Measurements from ENCODE around the gene DSG1. TPM values are rescaled to one million over a fixed set of nuclear protein-coding genes. Genes with fewer than 3 reads are reported as not detected.
"Not testable (repeated sequence)": the region's sequence is repeated elsewhere in the genome, so short reads cannot be mapped to it uniquely, and the experiment has no call there.

The DSG1 gene
- total and polyA plus RNA-seq, 2 experiments from 2014 or later = not detected

DNA sequence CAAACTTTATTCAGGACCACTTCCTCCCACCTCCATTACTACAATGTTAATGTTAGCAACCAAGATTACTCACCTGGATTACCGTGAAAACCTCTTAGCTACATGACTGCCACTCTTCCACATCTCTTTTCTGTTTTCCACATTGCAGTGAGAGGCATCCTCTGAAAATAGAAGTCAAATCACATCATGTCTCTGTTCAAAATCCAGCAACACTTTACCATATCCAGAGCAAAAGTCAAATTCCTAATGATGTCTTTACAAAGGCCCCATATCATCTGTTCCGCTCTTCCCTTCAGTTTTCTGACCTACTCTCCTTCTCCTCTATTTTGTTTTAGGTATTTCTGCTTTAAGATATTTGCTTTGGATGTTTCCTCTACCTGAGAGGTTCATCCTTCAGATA lies 37.5 kb upstream of the DSG1 start:
- Histone ChIP-seq H3K9me2 (ENCODE audit: insufficient read depth) (no peaks in the 10 kb centered on the region), H3K4me2 (ENCODE audit: unreplicated experiment) (no peak overlapping the region), H3K9me3 (ENCODE audit: low read depth) (no peaks in the 10 kb centered on the region), H2AFZ (no peak overlapping the region), H3K27me3 (replicated peaks; ENCODE audit: insufficient read depth) (no peaks in the 10 kb centered on the region), H3K4me3 (no peak overlapping the region), H4K20me1 (ENCODE audit: insufficient read depth) (no peaks in the 10 kb centered on the region), H3K36me3 (ENCODE audit: low read depth) (no peaks in the 10 kb centered on the region), H3K27ac (no peak overlapping the region), H3F3A (ENCODE audit: insufficient read depth) (no peaks in the 10 kb centered on the region), H3K9ac (no peak overlapping the region), H3K79me2 (ENCODE audit: insufficient read depth) (no peaks in the 10 kb centered on the region), H3K4me1 (ENCODE audit: insufficient read depth) (no peaks in the 10 kb centered on the region)
- no peak for DNase-seq
- WGBS, 2 experiments (ENCODE audit: low coverage in 1 of 2, low lambda C conversion rate in 2 of 2, missing lambda C conversion rate in 2 of 2) = 7 to 11% methylated on average over 2 of the region's 2 CpGs
- in situ Hi-C loops (cut with MboI) = no loop called here
- TF ChIP-seq EZH2 (IDR thresholded peaks at IDR 0.05; ENCODE audit: insufficient read depth, poor library complexity, severe bottlenecking) (no peak), EZH2phosphoT487 (IDR thresholded peaks at IDR 0.05; ENCODE audit: insufficient read depth, low read depth) (no peak)

DNA sequence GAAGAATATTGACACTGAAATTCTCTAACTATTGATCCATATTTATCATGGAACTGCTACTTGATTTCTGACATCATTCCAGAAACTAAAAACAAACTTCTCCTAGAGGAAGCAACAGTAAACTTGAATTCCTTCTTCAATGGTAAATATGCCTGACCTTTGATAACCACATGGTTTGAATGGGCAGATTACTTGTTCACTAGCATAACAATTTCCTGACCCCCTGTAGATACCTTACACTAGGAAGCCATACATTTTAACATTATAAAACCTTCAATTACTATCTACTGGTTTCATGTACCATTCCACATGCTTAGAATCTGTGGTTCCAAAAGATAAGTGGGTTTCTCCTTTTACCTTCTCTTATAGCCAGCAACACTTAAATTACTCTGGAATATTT lies 36.5 kb upstream of the DSG1 start:
- no peak for DNase-seq
- no peaks in the 10 kb centered on the region for H3K79me2 ChIP-seq (ENCODE audit: insufficient read depth)
- no peaks in the 10 kb centered on the region for H3K36me3 ChIP-seq (ENCODE audit: low read depth)
- in situ Hi-C loops (cut with MboI) = no loop called here
- H3K27me3 ChIP-seq (replicated peaks; ENCODE audit: insufficient read depth) = no peaks in the 10 kb centered on the region
- no peaks in the 10 kb centered on the region for H3F3A ChIP-seq (ENCODE audit: insufficient read depth)
- no peaks in the 10 kb centered on the region for H3K4me1 ChIP-seq (ENCODE audit: insufficient read depth)
- no peak for TF ChIP-seq EZH2 (IDR thresholded peaks at IDR 0.05; ENCODE audit: insufficient read depth, poor library complexity, severe bottlenecking)
- no peak for TF ChIP-seq EZH2phosphoT487 (IDR thresholded peaks at IDR 0.05; ENCODE audit: insufficient read depth, low read depth)
- no peak overlapping the region for H3K4me3 ChIP-seq
- no peaks in the 10 kb centered on the region for H4K20me1 ChIP-seq (ENCODE audit: insufficient read depth)
- H3K9me2 ChIP-seq (ENCODE audit: insufficient read depth) = no peaks in the 10 kb centered on the region
- H3K27ac ChIP-seq = no peak overlapping the region
- no peak overlapping the region for H2AFZ ChIP-seq
- no peaks in the 10 kb centered on the region for H3K9me3 ChIP-seq (ENCODE audit: low read depth)
- H3K9ac ChIP-seq = no peak overlapping the region
- no peak overlapping the region for H3K4me2 ChIP-seq (ENCODE audit: unreplicated experiment)

DNA sequence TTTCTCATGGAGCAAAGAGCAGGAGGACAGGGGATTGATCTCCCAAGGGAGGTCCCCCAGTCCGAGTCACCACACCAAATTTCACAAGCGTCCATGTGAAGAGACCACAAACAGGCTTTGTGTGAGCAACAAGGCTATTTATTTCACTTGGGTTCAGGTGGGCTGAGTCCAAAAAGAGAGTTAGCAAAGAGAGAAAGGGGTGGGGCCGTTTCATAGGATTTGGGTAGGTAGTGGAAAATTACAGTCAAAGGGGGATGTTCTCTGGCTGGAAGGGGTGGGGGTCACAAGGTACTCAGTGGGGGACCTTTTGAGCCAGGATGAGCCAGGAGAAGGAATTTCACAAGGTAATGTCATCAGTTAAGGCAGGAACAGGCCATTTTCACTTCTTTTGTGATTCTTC lies 28.5 kb upstream of the DSG1 start:
- H3K4me3 ChIP-seq; H3K4me2 ChIP-seq (ENCODE audit: unreplicated experiment); H3K9ac ChIP-seq; H3F3A ChIP-seq (ENCODE audit: insufficient read depth); DNase-seq; H3K79me2 ChIP-seq (ENCODE audit: insufficient read depth); in situ Hi-C loops (cut with MboI); H3K27ac ChIP-seq; H3K9me3 ChIP-seq (ENCODE audit: low read depth); H3K27me3 ChIP-seq (replicated peaks; ENCODE audit: insufficient read depth); H4K20me1 ChIP-seq (ENCODE audit: insufficient read depth); H3K4me1 ChIP-seq (ENCODE audit: insufficient read depth); H3K9me2 ChIP-seq (ENCODE audit: insufficient read depth); H3K36me3 ChIP-seq (ENCODE audit: low read depth); H2AFZ ChIP-seq: not testable (repeated sequence)
- 7 to 10% methylated on average over 3 of the region's 3 CpGs for WGBS, 2 experiments (ENCODE audit: low coverage in 1 of 2, low lambda C conversion rate in 2 of 2, missing lambda C conversion rate in 2 of 2)

DNA sequence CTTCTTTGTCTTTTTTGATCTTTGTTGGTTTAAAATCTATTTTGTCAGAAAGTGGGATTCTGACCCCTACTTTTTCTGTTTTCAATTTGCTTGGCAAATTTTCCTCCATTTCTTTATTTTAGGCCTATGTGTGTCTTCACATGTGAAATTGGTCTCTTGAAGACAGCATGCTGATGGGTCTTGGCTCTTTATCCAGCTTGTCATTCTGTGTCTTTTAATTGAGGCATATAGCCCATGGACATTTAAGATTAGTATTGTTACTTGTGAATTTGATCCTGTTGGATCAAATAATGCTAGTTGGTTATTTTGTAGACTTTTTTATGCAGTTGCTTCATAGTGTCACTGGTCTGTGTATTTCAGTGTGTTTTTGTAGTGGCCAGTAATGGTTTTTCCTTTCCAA lies 26.3 kb upstream of the DSG1 start:
- no peak overlapping the region for H3K4me3 ChIP-seq
- no peaks in the 10 kb centered on the region for H3K27me3 ChIP-seq (replicated peaks; ENCODE audit: insufficient read depth)
- H3K4me1 ChIP-seq (ENCODE audit: insufficient read depth) = no peaks in the 10 kb centered on the region
- H3F3A ChIP-seq (ENCODE audit: insufficient read depth) = no peaks in the 10 kb centered on the region
- no peak overlapping the region for H3K27ac ChIP-seq
- no peaks in the 10 kb centered on the region for H3K79me2 ChIP-seq (ENCODE audit: insufficient read depth)
- H2AFZ ChIP-seq = no peak overlapping the region
- DNase-seq = no peak
- no peaks in the 10 kb centered on the region for H3K36me3 ChIP-seq (ENCODE audit: low read depth)
- no peak overlapping the region for H3K9ac ChIP-seq
- H3K9me2 ChIP-seq (ENCODE audit: insufficient read depth) = no peaks in the 10 kb centered on the region
- TF ChIP-seq EZH2phosphoT487 (IDR thresholded peaks at IDR 0.05; ENCODE audit: insufficient read depth, low read depth) = no peak
- TF ChIP-seq EZH2 (IDR thresholded peaks at IDR 0.05; ENCODE audit: insufficient read depth, poor library complexity, severe bottlenecking) = no peak
- no peak overlapping the region for H3K4me2 ChIP-seq (ENCODE audit: unreplicated experiment)
- H4K20me1 ChIP-seq (ENCODE audit: insufficient read depth) = no peaks in the 10 kb centered on the region
- H3K9me3 ChIP-seq (ENCODE audit: low read depth) = no peaks in the 10 kb centered on the region
- in situ Hi-C loops (cut with MboI) = no loop called here

DNA sequence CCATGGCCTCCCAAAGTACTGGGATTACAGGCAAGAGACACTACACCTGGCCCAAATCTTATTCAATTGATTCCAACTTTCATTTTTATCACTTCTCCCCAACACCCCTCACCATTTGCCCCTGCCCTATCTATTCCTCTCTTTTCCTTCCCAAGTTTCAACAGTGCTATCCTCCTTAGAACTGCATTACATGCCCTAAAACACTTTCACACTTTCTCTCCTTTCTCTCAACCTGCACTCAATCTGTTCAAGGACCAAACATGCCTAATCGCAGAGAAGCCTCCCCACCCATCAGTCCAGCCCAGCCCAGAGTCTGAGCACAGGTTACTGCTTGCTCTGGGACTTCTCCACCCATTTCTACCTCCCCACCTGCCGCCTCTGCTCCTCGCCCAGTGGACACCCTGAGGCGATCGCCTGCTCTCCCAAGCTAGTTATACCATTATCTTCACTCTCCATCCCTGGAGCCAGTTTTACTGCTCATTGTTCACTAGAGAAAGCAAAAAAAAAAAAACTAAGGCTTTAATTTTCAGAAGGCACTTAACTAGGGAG lies 23.7 kb upstream of the DSG1 start:
- TF ChIP-seq EZH2 (IDR thresholded peaks at IDR 0.05; ENCODE audit: insufficient read depth, poor library complexity, severe bottlenecking) (no peak), EZH2phosphoT487 (IDR thresholded peaks at IDR 0.05; ENCODE audit: insufficient read depth, low read depth) (no peak)
- H3F3A ChIP-seq (ENCODE audit: insufficient read depth) = no peaks in the 10 kb centered on the region

More for the DNA sequence above, 23.7 kb upstream of the DSG1 start:
- Histone ChIP-seq H2AFZ (no peak overlapping the region), H3K9me3 (ENCODE audit: low read depth) (no peaks in the 10 kb centered on the region), H3K9ac (no peak overlapping the region), H3K4me1 (ENCODE audit: insufficient read depth) (no peaks in the 10 kb centered on the region), H3K9me2 (ENCODE audit: insufficient read depth) (no peaks in the 10 kb centered on the region), H3K79me2 (ENCODE audit: insufficient read depth) (no peaks in the 10 kb centered on the region), H3K36me3 (ENCODE audit: low read depth) (no peaks in the 10 kb centered on the region), H3K4me3 (no peak overlapping the region), H3K27me3 (replicated peaks; ENCODE audit: insufficient read depth) (no peaks in the 10 kb centered on the region), H4K20me1 (ENCODE audit: insufficient read depth) (no peaks in the 10 kb centered on the region), H3K4me2 (ENCODE audit: unreplicated experiment) (no peak overlapping the region), H3K27ac (no peak overlapping the region)
- in situ Hi-C loops (cut with MboI) = no loop called here
- 19% methylated on average over 5 of the region's 5 CpGs for WGBS, 2 experiments (ENCODE audit: low coverage in 1 of 2, low lambda C conversion rate in 2 of 2, missing lambda C conversion rate in 2 of 2)
- no peak for DNase-seq
